OCI-LY1 (cell line): ENCODE results near the gene VPS54.

ENCODE experiments used
- H2AFZ ChIP-seq: fragments of 200-600 bp; sonication (generic), shearing (Covaris generic); 2 replicates; pipeline ENCODE4 v1.6.0; 2014; ENCODE audit warnings: antibody characterized with exemption, mild to moderate bottlenecking, low read length
- H3F3A ChIP-seq: fragments of 200-600 bp; sonication (generic), shearing (Covaris generic); 2 replicates; pipeline ENCODE4 v1.6.0; 2014; ENCODE audit warnings: mild to moderate bottlenecking, antibody characterized with exemption, low read length, moderate library complexity; ENCODE audit not compliant: insufficient read depth
- H3K27ac ChIP-seq: fragments of 200-600 bp; sonication (generic); 2 replicates; pipeline ENCODE4 v1.5.1; 2014; ENCODE audit warnings: low read length, mixed run types, mild to moderate bottlenecking, low read depth; ENCODE audit not compliant: poor library complexity, severe bottlenecking
- H3K27me3 ChIP-seq: fragments of 200-600 bp; sonication (generic); 2 replicates; pipeline ENCODE4 v1.6.0; 2014; ENCODE audit warnings: antibody characterized with exemption, mild to moderate bottlenecking, low read length, moderate library complexity; ENCODE audit not compliant: insufficient read depth
- H3K36me3 ChIP-seq: fragments of 200-600 bp; sonication (generic); 2 replicates; pipeline ENCODE4 v1.6.1; 2014; ENCODE audit warnings: mild to moderate bottlenecking, antibody characterized with exemption, low read length, moderate library complexity, mixed read lengths; ENCODE audit not compliant: insufficient read depth
- H3K4me1 ChIP-seq: fragments of 200-600 bp; sonication (generic); 2 replicates; pipeline ENCODE4 v1.5.1; 2014; ENCODE audit warnings: mild to moderate bottlenecking, low read length, moderate library complexity; ENCODE audit not compliant: insufficient read depth, severe bottlenecking
- H3K4me2 ChIP-seq: fragments of 200-600 bp; sonication (generic), shearing (Covaris generic); 2 replicates; pipeline ENCODE4 v1.6.1; 2014; ENCODE audit warnings: low read length
- H3K4me3 ChIP-seq: fragments of 200-600 bp; sonication (generic); 2 replicates; pipeline ENCODE4 v1.5.1; 2014; ENCODE audit warnings: low read length, low read depth, mild to moderate bottlenecking, mixed read lengths; ENCODE audit not compliant: poor library complexity, severe bottlenecking
- H3K79me2 ChIP-seq: fragments of 200-600 bp; shearing (Covaris generic); 2 replicates; pipeline ENCODE4 v1.6.1; 2016; ENCODE audit warnings: mixed run types, low read length, mixed read lengths; ENCODE audit not compliant: insufficient read depth
- H3K9ac ChIP-seq: fragments of 200-600 bp; sonication (generic), shearing (Covaris generic); 2 replicates; pipeline ENCODE4 v1.6.1; 2014; ENCODE audit warnings: mild to moderate bottlenecking, low read length, mixed read lengths
- H3K9me2 ChIP-seq: fragments of 200-600 bp; sonication (generic), shearing (Covaris generic); 2 replicates; pipeline ENCODE4 v1.6.1; 2014; ENCODE audit warnings: low read depth, mild to moderate bottlenecking, low read length, mixed read lengths
- H3K9me3 ChIP-seq: fragments of 200-600 bp; shearing (Covaris generic); 2 replicates; pipeline ENCODE4 v1.6.1; 2014; ENCODE audit warnings: low read length, mixed read lengths
- H4K20me1 ChIP-seq: fragments of 200-600 bp; sonication (generic), shearing (Covaris generic); 2 replicates; pipeline ENCODE4 v1.6.0; 2016; ENCODE audit warnings: mild to moderate bottlenecking, low read length; ENCODE audit not compliant: insufficient read depth
- EZH2 ChIP-seq: fragments of 200-600 bp; sonication (generic), shearing (Covaris generic); IDR thresholded peaks from 2 replicates; pipeline ENCODE4 v1.8.0; 2017; ENCODE audit warnings: borderline replicate concordance, mixed run types, mild to moderate bottlenecking, antibody characterized with exemption, low read length, moderate library complexity, mixed read lengths
- TF ChIP-seq, protein P1 (sequence below): fragments of 200-600 bp; sonication (generic), shearing (Covaris generic); IDR thresholded peaks from 2 replicates; pipeline ENCODE4 v1.5.1; 2017; ENCODE audit warnings: mild to moderate bottlenecking, antibody characterized with exemption, low read length, moderate library complexity, mixed read lengths

The VPS54 gene

DNA sequence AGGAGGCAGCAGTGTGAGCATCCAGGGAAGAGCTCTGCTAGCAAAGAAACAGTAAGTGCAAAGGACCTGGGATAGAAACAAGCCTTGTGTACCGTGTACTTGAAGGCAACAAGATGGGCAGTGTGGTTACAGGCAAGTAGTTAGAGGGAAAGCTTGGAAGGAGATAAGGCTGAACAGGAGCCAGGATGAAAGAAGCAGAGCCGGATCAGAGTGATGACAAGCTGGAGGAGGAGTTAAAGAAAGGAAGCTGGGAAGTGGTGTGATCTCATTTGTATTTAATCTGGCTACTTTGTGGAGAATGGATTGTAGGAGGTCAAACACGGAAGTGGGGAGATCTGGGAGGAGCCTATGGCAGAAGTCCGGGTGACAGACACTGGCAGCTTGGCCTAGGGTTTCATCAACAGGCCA lies 44.7 kb upstream of the VPS54 start:
- no peaks in the 10 kb centered on the region for H3K36me3 ChIP-seq
- no peak for TF ChIP-seq EZH2
- TF ChIP-seq, protein P1, sequence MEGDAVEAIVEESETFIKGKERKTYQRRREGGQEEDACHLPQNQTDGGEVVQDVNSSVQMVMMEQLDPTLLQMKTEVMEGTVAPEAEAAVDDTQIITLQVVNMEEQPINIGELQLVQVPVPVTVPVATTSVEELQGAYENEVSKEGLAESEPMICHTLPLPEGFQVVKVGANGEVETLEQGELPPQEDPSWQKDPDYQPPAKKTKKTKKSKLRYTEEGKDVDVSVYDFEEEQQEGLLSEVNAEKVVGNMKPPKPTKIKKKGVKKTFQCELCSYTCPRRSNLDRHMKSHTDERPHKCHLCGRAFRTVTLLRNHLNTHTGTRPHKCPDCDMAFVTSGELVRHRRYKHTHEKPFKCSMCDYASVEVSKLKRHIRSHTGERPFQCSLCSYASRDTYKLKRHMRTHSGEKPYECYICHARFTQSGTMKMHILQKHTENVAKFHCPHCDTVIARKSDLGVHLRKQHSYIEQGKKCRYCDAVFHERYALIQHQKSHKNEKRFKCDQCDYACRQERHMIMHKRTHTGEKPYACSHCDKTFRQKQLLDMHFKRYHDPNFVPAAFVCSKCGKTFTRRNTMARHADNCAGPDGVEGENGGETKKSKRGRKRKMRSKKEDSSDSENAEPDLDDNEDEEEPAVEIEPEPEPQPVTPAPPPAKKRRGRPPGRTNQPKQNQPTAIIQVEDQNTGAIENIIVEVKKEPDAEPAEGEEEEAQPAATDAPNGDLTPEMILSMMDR: no peak
- no peaks in the 10 kb centered on the region for H3K9me3 ChIP-seq
- no peaks in the 10 kb centered on the region for H3F3A ChIP-seq
- H4K20me1 ChIP-seq: no peaks in the 10 kb centered on the region
- peak overlapping the region; percentile 52 for H3K4me2 ChIP-seq
- H3K27me3 ChIP-seq: no peaks in the 10 kb centered on the region
- H3K9me2 ChIP-seq: no peaks in the 10 kb centered on the region
- peaks cover 75% of the 10 kb centered on the region for H3K4me1 ChIP-seq
- H3K79me2 ChIP-seq: no peaks in the 10 kb centered on the region
- H3K9ac ChIP-seq: peak overlapping the region; percentile 58
- H3K27ac ChIP-seq: peak overlapping the region; percentile 98
- H2AFZ ChIP-seq: no peak overlapping the region
- H3K4me3 ChIP-seq: peak overlapping the region; percentile 9

DNA sequence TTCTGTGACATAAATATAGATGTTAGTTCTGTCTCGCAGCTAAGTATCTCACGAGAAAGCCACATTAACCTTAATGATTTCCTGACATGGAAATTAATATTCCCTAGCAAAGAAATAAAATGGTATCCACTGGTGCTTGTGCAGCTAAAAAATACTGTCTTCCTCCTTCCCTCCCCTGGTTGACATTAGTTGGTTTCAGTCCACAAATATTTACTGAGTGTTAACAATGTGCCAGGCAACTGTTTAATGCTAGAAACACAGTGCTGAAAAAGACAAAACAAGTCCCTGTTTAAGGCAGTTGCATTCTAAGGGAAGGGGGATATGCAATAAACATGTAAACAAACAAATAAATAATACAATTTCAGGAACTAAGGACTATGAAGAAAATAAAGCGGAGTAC lies 44.2 kb upstream of the VPS54 start:
- Histone ChIP-seq H3K9ac (peak overlapping the region; percentile 58), H3K27ac (peak overlapping the region; percentile 98), H3K4me1 (peaks cover 76% of the 10 kb centered on the region), H3K79me2 (no peaks in the 10 kb centered on the region), H2AFZ (no peak overlapping the region), H3K27me3 (no peaks in the 10 kb centered on the region), H3K36me3 (no peaks in the 10 kb centered on the region), H3K9me2 (no peaks in the 10 kb centered on the region), H3K9me3 (no peaks in the 10 kb centered on the region), H4K20me1 (no peaks in the 10 kb centered on the region), H3K4me2 (peak overlapping the region; percentile 52), H3F3A (no peaks in the 10 kb centered on the region), H3K4me3 (peak overlapping the region; percentile 9)
- no peak for TF ChIP-seq EZH2
- TF ChIP-seq, protein P1: no peak

DNA sequence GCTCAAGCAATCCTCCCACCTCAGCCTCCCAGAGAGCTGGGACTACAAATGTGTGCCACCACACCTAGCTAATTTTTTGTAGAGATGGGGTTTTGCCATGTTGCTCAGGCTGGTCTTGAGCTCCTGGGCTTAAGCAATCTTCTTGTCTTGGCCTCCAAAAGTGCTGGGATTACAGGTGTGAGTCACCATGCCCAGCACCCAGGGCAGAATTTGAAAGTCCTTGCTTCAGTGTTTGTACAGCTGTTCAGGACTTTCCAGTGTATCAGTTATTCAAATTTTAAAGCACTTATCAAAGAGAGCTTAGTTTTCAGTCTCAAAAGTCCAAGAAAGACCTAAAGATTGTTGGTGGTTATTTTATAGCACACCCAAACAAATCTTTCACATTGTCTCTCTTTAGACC lies 43.6 kb upstream of the VPS54 start:
- Histone ChIP-seq H4K20me1 (no peaks in the 10 kb centered on the region), H3K36me3 (no peaks in the 10 kb centered on the region)

More for the DNA sequence above, 43.6 kb upstream of the VPS54 start:
- Histone ChIP-seq H3K9me2 (no peaks in the 10 kb centered on the region), H3K79me2 (no peaks in the 10 kb centered on the region), H2AFZ (no peak overlapping the region), H3K4me1 (peaks cover 83% of the 10 kb centered on the region), H3K9ac (peak overlapping the region; percentile 58), H3K27me3 (no peaks in the 10 kb centered on the region), H3K9me3 (no peaks in the 10 kb centered on the region), H3F3A (no peaks in the 10 kb centered on the region), H3K4me3 (no peak overlapping the region), H3K27ac (peak overlapping the region; percentile 98), H3K4me2 (peak overlapping the region; percentile 52)
- TF ChIP-seq, protein P1: no peak
- TF ChIP-seq EZH2: no peak
